HG02884 (cell line): ENCODE results near the gene BAX.
A peak's percentile ranks its signal among the peaks of the same experiment; 100 is the strongest.

ENCODE experiments used
- ATAC-seq: cut with Tn5 transposase; IDR thresholded peaks from one replicate; pipeline ENCODE4 v1.9.1; 2021; ENCODE audit warnings: mild to moderate bottlenecking, moderate library complexity; ENCODE audit not compliant: unreplicated experiment

BAX gene

DNA sequence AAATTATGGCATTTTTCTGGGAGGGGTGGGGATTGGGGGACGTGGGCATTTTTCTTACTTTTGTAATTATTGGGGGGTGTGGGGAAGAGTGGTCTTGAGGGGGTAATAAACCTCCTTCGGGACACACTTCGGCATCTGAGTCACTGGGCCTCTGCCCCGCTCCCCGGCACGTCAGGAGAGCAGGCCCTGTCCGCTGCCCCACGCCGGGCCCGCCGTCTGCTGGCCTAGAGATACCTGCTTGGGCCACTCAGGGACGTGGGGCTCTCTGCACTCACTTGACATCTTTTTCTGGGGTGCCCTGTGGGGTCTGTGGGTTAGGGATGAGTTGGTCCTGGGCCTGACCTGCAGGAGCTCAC, 7.0 kb downstream of the BAX start:
- no peak for ATAC-seq

DNA sequence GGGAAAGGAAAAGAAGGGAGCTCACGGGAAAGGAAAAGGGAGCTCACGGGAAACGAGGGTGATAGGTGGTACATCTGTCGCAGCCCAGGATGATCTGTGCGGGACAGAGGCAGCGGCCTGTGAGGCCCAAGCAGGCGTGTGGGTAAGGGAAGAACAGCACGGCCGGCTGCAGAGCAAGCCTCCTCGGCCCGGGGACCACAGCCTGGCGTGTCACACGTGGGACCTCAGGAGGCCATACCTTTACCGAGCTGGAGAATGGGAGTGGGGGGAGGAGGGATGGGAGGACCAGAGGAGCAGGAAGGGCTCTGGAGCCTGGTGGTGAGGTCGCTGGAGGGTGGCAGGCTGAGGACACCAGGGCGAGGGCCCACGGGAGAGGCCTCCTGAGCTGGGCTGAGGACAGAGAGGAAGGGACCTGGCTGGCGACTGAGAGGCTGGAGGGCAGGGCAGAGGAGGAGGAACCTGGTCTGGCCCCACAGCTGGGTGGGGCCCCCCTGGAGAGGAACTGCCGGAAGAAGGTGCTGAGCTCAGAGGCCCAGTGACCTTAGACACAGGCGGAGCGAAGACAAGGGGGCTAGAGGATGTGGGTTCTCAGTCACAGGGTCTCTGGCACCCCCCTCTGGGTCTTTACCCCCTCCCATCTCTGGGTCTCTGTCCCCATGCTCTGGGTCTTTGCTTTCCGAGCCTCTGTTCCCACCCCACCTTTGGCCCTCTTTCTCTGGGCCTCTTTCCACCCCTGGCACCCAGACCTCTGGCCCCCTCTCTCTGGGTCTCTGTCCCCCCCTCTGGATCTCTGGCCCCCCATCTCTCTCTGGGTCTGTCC, 7.6 kb downstream of the BAX start:
- ATAC-seq = peak; percentile 31

DNA sequence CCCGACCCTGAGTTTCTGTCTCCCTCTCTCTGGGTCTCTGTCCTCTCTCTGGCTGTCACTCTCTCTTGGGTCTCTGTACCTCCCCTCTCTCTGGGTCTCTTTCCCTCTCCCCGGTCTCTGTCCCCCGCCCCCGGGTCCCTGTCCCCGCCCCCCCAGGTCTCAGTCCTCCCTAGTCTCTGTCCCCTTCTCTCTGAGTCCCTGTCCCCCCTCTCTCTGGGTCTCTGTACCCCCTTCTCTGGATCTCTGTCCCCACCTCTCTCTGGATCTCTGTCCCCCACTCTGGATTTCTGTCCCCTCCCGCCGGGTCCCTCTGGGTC, 8.1 kb downstream of the BAX start:
- ATAC-seq = no peak

DNA sequence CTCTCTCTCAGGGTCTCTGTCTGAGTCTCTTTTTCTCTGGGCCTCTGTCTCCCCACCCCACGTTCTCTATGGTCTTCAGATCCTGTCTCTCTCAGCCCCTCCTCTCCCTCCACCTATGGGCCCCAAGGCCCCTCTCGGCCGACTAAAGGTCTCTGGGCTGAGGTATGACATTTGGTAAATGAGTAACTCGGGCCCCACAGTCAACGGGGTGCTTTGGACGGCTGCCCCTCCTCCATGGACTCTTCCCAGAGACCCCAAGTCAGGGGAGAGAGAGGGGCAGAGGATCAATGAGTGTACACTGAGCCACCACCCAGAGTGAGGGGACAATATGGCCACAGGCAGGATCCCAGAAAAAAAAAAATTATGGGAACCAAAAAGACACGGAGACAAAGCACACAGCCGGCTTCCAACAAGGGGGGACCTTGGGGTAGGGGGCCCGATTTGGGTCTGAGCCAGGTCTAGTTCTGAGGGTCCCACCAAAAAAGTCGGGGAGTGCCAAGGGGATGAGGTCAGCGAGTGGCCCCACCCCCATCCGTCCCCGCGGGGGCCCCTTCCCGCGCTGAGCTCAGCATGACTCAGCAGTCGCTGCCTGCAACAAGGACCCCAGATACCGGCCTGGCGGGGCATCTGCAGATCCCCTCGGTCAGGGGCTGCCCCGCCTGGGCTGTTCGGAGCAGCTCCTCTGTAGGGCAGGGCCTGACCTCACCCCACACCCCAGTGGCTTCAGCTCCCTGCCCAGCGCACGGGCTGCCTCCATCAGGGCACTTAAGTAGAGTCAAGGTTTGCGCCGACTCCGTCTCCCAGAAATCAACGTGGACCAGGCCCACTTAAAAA, 8.9 kb downstream of the BAX start:
- no peak for ATAC-seq

DNA sequence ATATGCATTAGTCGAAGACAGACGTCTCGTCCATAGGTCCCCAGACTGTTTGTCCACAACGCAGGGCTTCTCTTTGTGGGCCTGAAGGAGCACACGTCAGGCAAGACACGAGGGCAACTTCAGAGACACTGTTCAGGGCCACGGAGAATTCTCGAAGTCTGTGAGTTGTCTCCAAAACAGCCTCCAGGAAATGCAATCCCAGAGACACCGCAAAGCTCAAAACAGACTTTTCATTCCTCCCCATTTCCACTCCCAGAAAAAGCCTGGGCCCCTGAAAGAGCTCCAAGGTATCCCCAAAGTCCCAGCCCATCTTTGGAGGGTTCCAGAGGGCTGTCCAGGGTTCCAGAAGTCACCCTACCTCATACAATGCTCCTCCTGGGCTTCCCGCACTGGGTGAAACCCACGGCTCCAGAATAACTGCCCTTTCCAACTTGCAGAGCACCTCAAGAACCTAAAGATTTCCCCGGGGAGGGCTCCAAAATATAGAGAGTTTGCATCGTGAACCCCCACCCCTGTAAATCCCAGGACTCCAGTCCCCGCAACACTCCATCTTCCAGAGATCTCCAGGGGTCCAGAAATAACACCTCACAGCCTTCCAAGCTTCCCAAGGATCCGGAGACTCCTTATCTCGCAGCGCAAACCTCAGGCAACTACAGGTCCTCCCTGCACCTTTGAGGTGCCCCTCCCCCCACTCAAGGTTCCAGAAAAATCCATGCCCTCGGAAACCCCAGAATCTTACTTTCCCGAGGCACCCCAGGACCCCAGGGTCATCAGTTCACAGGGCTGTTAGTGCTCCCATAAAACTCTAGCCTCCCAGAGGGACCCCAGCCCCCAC, 9.7 kb downstream of the BAX start:
- ATAC-seq = no peak

DNA sequence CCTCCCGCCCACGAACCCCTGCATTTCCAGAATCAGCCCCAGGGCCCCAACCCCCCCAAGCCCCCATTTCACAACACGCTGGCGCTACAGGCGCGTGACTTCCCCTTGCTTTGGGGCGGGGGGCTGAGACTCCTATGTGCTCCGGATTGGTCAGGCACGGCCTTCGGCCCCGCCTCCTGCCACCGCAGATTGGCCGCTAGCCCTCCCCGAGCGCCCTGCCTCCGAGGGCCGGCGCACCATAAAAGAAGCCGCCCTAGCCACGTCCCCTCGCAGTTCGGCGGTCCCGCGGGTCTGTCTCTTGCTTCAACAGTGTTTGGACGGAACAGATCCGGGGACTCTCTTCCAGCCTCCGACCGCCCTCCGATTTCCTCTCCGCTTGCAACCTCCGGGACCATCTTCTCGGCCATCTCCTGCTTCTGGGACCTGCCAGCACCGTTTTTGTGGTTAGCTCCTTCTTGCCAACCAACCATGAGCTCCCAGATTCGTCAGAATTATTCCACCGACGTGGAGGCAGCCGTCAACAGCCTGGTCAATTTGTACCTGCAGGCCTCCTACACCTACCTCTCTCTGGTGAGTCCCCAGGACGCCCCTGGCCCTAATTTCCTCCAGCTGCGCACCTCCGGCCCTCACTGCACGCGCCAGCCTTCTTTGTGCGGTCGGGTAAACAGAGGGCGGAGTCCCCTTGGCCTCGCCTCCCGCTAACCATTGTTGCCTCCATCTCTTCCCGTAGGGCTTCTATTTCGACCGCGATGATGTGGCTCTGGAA, 10.5 kb downstream of the BAX start, which contains the start of gene FTL:
TSS of gene FTL (plus strand) at position 270 of the 766 bp plus-strand sequence. CDS start at position 469, 199 bp downstream.
- peak; percentile 38 for ATAC-seq

DNA sequence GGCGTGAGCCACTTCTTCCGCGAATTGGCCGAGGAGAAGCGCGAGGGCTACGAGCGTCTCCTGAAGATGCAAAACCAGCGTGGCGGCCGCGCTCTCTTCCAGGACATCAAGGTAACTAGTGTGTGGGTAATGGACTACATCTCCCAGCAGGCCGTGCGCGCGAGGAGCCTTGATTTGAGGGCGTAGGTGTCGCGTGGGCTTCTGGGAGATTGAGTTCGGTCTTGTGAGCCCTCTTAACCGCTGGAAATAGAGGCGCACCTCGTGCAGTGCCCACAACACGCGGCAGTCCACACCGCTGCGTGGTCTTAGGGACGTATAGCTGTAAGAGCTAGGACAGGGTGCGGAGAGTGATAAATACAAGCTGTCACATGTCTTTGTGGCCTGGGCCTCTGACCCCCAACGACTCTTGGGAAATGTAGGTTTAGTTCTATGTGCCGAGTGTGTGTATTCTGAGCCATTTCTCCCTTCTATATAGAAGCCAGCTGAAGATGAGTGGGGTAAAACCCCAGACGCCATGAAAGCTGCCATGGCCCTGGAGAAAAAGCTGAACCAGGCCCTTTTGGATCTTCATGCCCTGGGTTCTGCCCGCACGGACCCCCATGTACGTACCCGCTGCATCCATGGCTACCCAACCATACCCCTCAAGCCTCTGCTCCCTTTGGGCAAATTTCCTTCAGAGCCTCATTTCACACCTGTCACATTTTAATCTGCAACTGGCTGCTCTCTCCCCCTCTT, 11.3 kb downstream of the BAX start:
- no peak for ATAC-seq

DNA sequence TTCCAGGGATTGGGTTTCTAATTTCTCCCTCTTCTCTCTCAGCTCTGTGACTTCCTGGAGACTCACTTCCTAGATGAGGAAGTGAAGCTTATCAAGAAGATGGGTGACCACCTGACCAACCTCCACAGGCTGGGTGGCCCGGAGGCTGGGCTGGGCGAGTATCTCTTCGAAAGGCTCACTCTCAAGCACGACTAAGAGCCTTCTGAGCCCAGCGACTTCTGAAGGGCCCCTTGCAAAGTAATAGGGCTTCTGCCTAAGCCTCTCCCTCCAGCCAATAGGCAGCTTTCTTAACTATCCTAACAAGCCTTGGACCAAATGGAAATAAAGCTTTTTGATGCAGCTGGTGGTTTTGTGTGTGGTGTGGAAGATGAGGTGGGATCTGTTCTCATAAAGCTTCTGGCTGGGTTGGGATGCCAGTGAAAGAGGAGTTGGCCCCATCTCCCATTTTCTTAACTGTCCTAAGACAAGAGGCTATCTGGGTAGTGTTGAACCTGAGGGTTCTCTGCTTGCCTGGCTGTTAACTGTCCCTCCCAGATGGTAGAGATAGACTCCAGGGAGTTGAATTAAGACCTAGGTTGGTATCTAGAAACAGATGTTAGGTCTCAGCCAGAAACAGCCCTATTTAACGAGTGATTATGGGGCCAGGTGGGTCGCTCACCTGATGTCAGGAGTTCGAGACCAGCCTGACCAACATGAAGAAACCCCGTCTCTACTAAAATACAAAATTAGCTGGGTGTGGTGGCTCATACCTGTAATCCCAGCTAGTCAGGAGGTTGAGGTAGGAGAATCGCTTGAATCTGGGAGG, 12.1 kb downstream of the BAX start:
- ATAC-seq = no peak

DNA sequence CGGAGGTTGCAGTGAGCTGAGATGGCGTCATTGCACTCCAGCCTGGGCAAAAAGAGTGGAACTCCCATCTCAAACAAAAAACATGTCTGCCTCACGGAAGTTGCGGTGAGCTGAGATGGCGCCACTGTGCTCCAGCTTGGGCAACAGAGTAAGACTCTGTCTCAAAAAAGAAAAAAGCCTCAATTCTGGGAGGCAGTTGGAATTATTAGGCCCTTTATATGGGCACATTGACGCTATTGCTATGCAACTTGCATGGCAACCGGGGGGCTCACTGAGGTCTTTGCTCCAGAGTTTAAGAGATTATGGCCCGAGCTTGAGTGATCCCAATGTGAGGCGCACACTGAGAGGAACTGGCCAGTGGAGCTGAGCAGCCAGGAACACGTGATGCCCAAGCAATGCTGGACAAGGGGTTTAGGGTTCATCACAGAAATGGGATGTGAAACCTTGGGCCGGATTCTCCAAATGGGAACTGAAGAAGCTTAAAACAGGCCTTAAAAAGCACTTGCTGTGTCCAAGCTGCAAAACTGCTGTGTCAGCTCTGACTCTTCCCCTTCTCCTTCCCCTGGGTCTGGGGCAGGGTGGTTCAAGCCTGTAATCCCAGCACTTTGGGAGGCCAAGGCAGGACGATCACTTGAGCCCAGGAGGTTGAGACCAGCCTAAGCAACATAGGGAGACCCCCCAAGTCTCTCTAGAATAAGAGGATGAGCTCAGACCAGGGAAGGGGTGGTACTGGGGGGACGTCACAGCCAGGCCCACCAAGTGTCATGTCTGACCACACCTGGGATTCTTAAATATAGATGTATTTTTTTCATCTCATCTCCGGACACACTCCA, 12.9 kb downstream of the BAX start:
- ATAC-seq = no peak

DNA sequence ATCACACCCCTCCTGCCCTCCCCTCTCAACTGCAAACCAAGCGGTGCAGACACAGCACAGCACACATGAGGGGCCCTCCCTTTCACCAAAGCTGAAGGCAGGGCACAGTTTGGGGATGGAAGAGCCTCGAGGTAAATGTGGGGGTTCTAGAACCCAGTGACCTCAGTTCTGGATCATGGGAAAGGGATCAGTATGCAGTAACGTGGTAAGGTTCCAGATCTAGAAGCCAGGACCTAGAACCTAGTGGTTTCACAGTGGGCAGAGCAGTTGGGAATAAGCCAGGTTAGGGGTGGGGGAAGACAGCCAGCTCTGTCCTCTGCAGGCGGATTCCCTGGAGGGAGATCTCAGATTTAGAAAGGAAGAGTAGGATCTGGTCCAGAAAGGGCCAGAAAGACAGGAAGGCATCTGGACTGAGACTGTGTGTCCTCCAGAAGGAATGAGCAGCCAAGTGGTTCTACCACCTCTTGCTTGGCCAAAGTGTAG, 13.5 kb downstream of the BAX start:
- no peak for ATAC-seq

DNA sequence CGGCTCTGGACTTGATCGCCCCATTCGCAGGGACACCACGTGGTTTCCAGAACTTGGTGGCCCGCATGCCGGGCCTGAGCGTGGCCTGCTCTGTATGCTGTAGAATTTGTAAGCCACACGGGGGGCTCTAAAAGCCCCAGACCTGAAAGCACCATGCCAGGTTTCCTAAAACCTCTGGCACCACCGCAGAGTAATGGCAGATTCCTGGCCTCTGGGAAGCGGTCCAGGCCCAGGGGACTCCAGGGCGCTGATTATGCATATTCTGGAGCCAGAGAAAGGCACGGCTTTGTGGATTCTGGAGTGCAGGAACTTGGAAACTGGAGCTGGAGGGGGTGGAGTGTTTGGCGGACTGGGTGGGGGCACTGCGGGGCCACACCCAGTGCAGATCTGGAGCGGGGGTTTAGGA, 14.1 kb downstream of the BAX start:
- ATAC-seq = no peak

DNA sequence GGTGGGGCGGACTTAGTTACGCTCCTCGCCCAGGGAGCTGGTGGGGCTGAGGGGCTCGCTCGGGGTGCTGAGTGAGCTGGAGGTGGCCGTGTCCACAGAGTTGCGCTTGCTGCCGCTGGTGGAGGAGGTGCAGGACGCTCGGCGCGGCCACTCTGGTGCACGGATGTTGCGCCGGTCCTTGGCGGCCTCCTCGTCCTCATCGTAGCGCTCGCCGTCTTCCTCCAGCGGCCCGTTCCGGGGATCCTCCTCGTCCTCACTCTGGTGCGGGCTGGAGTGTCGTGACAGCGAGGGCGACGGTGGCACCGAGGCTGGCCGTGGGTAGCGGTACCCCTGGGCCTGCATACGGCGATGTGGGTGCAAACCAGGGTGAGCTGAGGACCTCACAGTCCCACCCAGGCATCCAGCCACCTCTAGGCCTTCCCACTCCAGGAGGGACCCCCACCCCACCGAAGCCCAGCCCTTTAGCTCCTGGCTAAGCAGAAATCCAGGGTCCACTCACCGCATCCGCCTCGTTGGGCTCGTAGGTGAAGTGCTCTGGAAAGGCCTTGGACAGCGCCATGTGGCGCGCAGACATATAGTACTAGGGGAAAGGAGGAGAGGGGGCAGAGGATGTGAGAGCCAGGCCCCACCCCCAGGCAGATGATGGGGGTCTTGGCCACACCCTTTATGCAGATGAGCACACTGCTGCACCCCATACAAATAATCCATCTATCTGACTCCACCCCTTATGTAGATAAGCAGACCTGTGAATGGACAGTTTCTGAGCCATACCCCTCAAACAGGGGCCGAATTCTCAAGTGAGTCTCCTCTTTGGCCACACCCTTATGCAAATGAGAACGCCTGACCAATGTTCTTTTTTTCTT, 14.8 kb downstream of the BAX start:
- ATAC-seq = no peak

DNA sequence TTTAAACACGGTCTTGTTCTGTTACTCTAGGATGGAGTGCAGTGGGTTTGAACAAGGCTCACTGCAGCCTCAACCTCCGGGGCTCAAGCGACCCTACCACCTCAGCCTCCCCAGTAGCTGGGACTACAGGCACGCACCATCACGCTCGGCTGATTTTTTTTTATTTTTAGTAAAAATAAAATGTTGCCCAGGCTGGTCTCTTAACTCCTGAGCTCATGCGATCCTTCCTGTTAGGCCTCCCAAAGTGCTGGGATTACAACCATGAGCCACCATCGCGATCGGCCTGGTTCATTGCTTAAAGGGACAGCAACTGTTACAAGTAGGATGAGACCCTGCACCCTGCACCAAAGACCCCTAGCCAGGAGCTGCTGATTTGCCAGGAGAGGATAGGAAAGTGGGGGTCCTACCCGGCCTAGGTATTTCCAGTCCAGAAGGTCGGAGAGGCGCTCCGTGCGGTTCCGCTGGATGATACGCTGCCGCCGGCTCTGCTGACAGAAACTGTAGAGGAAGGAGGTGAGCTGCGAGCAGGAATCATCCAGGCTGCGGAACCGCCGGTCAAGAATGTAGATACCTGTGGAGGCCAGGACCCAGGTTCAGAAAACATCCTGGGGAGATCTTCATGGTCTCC, 15.6 kb downstream of the BAX start:
- no peak for ATAC-seq

DNA sequence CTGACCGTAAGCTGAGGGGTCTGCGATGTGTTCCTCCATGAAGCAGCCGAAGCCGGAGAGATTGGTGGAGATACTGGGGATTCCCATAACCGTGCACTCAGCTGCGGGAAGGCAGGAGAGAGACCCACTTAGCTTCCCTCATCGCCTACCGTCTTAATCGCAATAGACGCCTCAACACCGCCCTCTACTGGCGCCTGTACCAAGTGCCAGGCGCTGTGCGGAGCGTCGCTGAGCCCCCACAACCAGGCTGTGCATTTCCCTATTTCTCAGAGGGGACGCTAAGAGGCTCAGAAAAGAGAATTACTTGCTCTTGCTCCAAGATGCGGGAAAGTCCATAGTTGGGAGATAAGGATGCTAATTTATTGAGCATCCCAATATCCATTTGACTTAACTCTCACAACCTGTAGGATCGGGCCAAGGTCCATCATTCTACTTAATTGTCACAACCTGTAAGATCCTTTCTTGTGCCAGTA, 16.3 kb downstream of the BAX start:
- no peak for ATAC-seq

DNA sequence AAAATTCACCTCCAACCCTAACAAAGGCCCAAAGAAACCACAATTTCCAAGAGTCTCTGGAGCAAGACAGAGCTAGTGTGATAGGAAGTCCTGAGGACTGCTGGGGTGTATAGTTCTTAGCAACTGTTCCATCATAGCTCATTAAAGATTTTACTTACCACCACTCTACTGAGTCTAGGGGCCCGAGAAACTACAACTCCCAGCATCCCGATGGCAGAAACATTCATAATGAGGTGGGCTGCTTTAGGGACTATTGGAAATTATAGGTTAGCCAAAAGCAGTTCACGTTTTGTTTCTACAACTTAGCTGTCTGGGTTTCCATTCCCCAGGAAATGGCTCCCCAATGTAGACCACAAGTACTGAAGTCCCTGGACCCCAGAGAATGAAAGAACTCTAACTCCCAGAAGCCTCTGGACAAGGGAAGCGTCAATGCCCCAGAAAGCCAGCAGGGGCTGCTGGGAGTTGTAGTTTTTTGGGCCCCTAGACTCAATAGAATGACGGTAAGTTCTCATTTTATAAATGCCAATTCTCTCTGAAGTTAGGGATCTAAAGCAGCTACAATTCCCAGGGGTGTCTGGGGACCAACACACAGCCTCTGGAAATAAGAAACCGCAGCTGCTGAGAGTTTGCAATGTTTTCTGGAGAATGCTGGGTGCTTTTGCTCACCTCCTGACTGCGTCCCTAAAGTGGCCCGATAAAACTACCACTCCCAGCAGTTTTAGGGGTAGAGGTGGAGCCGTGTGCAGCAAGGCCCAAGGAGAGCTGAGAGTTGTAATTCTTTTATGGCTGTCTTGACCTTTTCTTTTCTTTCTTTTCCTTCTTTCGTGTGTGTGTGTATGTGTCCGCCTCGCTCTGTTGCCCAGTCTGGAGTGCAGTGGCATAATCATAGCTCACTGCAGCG, 21.5 kb downstream of the BAX start:
- no peak for ATAC-seq

DNA sequence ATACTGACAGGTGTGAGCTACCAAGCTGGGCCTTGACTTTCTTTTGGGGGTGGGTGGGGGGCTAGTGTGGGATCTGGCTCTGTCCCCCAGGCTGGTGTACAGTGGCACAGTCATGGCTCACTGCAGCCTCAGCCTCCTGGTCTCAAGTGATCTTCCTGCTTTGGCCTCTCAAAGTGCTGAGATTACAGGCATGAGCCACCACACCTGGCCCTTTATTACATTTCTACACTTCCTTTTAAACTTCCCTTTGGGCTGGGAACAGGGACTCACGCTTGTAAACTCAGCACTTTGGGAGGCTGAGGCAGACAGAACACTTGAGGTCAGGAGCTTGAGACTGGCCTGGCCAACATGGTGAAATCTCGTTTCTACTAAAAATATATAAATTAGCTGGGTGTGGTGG, 22.4 kb downstream of the BAX start:
- ATAC-seq = no peak
